ENCODE data around the gene STX11.

Gene STX11

DNA sequence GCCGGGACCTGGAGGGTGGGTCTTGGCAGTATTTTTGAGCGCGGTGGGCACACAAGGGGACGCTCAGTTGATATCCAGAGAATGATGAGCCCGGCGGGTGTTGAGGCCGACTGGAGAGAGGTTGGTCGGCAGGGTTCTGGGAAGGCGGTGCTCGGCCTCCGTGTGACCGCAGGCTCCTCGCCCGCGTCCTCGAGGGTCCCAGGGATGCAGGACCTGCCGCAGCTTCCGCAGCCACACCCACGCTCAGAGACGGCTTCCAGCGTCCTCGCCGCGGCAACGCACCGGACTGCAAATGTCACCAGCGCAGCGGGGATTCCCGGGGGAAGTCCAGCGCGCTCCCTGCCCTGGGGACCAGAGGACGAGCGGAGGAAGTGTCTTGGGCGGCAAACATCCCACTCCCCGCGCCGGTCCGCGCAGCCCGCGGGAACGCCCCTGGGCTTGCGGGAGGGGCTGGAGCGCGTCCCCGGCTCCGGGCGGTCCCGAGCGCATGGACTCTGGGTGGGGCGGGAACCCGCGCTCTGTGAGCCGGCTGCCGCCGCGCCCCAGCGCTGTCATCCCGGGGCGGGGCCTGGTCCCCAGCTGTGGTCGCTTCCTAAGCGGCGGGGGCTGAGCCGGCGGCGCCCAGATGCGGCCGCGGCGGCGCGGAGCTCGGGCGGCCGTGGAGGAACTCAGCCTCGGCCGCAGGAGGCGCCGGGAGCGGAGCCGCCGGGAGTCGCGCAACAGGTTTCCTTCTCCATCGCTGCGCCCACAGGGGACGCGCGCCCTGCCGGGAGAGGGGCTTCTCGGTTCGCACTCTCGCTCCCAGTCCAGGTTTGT, at the start of gene STX11:
STX11 (plus strand) TSS at position 624 of the 816 bp plus-strand sequence. CDS start 36,111 bp downstream, outside the sequence.
- peak within 1 kb of the TSS; percentile 71 to 80 for H3K4me3 ChIP-seq (replicated peaks in 1 of 2; ENCODE audit: low read depth in 2 of 2, low read length in 2 of 2)
- TF ChIP-seq, protein P1, sequence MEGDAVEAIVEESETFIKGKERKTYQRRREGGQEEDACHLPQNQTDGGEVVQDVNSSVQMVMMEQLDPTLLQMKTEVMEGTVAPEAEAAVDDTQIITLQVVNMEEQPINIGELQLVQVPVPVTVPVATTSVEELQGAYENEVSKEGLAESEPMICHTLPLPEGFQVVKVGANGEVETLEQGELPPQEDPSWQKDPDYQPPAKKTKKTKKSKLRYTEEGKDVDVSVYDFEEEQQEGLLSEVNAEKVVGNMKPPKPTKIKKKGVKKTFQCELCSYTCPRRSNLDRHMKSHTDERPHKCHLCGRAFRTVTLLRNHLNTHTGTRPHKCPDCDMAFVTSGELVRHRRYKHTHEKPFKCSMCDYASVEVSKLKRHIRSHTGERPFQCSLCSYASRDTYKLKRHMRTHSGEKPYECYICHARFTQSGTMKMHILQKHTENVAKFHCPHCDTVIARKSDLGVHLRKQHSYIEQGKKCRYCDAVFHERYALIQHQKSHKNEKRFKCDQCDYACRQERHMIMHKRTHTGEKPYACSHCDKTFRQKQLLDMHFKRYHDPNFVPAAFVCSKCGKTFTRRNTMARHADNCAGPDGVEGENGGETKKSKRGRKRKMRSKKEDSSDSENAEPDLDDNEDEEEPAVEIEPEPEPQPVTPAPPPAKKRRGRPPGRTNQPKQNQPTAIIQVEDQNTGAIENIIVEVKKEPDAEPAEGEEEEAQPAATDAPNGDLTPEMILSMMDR (IDR thresholded peaks at IDR 0.05; ENCODE audit: low read depth, low read length) = no peak
- peak; percentile 31 to 34 for DNase-seq (ENCODE audit: low read depth in 2 of 2)

DNA sequence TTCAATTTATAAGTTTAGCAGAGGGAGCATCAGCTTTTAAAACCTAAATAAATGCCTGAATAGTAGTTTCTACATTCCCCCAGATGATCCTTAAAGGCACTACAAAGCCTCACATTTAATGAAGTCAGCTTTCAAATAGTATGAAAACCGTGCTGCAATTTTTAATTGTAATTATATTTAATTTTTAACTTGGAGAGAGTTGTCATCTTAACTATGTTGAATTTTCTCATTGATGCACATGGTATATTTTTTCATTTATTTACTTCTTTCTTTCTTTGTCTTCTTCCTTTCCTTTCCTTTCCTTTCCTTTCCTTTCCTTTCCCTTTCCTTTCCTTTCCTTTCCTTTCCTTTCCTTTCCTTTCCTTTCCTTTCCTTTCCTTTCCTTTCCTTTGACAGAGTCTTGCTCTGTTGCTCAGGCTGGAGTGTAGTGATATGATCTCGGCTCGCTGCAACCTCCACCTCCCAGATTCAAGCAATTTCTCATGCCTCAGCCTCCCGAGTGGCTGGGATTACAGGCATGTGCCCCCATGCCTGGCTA, 47.2 kb upstream of the STX11 start:
- DNase-seq (ENCODE audit: low read depth in 2 of 2) = no peak
- no peak overlapping the region for H3K4me3 ChIP-seq (replicated peaks in 1 of 2; ENCODE audit: low read depth in 2 of 2, low read length in 2 of 2)

DNA sequence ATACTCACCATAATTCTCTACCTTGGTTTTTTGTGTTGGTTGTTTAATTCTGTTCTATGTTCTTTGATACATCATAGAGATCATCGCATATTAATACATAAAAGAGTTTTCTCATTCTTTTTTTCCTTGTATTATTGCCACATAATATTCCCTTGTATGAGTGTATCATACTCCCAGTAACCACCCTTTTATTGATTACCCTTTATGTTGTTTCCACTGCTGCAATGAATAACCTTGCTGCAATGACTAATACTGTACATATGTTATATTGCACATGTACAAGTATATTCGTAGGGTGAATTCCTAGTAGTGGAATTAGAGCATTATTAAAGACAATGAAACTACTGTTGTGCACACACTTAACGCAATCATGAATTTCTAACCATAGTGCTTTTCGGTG, 45.8 kb upstream of the STX11 start:
- TF ChIP-seq, protein P1 (IDR thresholded peaks at IDR 0.05; ENCODE audit: low read depth, low read length) = no peak
- DNase-seq (ENCODE audit: low read depth in 2 of 2) = no peak
- no peak overlapping the region for H3K4me3 ChIP-seq (replicated peaks in 1 of 2; ENCODE audit: low read depth in 2 of 2, low read length in 2 of 2)

More for the DNA sequence above, 47.2 kb upstream of the STX11 start:
- TF ChIP-seq, protein P1 (IDR thresholded peaks at IDR 0.05; ENCODE audit: low read depth, low read length) = no peak

DNA sequence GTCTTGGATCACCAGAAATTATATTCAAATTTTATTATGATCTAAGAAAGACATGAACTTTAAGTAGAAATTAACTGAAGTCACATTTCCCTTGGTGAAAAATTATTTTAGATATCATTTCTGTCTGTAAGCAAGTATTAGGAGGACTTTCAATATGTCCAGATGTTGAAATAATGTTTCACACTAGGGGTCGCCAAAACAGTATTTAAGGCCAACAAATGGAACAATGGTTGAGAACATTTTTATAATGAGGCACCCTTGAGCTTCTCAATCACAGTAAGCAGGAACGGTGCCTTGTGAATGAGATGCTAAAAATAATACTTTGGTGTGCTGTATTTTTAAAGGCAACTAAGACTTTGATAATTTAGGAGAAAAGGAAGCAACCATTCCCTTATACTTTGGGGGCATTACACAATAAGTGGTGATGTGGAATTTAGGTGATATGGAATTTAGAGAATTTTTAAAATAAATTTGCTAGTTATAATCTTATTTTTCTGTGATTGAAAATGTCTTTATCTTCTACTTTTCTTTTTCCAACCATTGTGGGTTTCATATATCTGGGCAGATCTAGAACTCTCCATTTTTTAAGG, 45.3 kb upstream of the STX11 start:
- TF ChIP-seq, protein P1 (IDR thresholded peaks at IDR 0.05; ENCODE audit: low read depth, low read length) = peak; percentile 64

DNA sequence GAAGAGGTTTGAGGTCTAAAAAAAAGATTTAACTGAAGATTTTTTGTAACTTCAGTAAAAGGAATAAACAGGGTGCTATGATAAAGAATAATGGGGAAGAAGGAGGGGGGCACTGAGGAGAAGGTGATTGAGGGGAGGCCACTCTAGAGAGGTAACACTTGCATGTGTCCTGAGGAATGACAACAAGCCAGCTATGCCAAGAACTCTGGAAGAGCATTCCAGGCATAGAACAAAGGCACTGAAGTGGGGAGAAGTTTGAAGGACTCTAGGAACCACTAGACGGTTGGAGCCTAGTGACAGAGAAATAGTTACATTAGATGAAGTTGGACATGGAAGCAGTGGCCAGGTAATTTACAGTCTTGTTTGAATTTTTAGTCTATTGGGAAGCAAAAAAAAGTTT, 44.1 kb upstream of the STX11 start:
- no peak for DNase-seq (ENCODE audit: low read depth in 2 of 2)
- H3K4me3 ChIP-seq (replicated peaks in 1 of 2; ENCODE audit: low read depth in 2 of 2, low read length in 2 of 2) = no peak overlapping the region
- TF ChIP-seq, protein P1 (IDR thresholded peaks at IDR 0.05; ENCODE audit: low read depth, low read length) = no peak

More for the DNA sequence above, 45.3 kb upstream of the STX11 start:
- no peak overlapping the region for H3K4me3 ChIP-seq (replicated peaks in 1 of 2; ENCODE audit: low read depth in 2 of 2, low read length in 2 of 2)
- DNase-seq (ENCODE audit: low read depth in 2 of 2) = peak; percentile 89

DNA sequence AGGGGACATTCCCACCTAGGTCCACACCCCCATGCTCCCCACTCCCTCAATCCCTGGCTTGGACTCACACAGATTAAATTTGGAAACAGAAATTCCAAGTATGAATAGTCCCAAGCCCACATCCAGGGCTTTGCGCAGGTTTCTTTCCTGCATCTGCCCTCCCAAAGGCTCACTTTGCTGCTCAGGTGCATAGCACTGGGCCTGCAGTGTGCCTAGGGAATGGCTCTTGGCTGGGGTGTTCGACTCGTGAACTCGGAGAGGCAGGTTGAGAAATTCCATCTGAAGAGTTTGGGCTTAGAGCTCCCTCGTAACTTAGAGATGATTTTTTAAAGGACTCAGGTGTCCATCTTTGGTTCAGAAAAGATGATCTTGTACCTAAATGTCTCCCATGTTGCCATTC, 40.1 kb upstream of the STX11 start:
- no peak for DNase-seq (ENCODE audit: low read depth in 2 of 2)
- H3K4me3 ChIP-seq (replicated peaks in 1 of 2; ENCODE audit: low read depth in 2 of 2, low read length in 2 of 2) = no peak overlapping the region
- TF ChIP-seq, protein P1 (IDR thresholded peaks at IDR 0.05; ENCODE audit: low read depth, low read length) = no peak

Data from cardiac fibroblast (primary cell).